SK-N-MC (cell line): ENCODE data around the gene HSPB6.

Experiments used
- DNase-seq: peaks from one replicate; pipeline ENCODE4 v3.0.0-alpha.2; 2011; ENCODE audit warnings: low read depth, low spot score
- H3K27ac ChIP-seq: fragments of 200-600 bp; sonication (generic); 2 replicates; pipeline ENCODE4 v1.5.1; 2016; ENCODE audit warnings: mixed run types
- H3K36me3 ChIP-seq: fragments of 200-600 bp; sonication (generic); 2 replicates; pipeline ENCODE4 v1.6.1; 2017; ENCODE audit warnings: antibody characterized with exemption, low read length, mixed read lengths; ENCODE audit not compliant: insufficient read depth
- H3K4me3 ChIP-seq: fragments of 200-600 bp; sonication (generic); 2 replicates; pipeline ENCODE4 v1.5.1; 2016
- H3K9ac ChIP-seq: fragments of 200-600 bp; sonication (generic); 2 replicates; pipeline ENCODE4 v1.8.0; 2017; ENCODE audit warnings: mixed run types, mixed read lengths; ENCODE audit not compliant: insufficient read length
- H3K9me3 ChIP-seq: fragments of 200-600 bp; sonication (generic); 2 replicates; pipeline ENCODE4 v1.6.1; 2017; ENCODE audit warnings: low read depth, mild to moderate bottlenecking, antibody characterized with exemption, low read length, moderate library complexity, mixed read lengths
- EZH2 ChIP-seq: fragments of 200-600 bp; sonication (generic); IDR thresholded peaks from one replicate; pipeline ENCODE4 v1.6.1; 2017; ENCODE audit warnings: antibody characterized with exemption
- FOXP2 ChIP-seq: optimal IDR thresholded peaks from 2 replicates; pipeline ENCODE3; 2011; ENCODE audit warnings: mild to moderate bottlenecking, moderate library complexity; ENCODE audit not compliant: insufficient read depth; ENCODE audit errors: extremely low read length, control extremely low read depth
- POLR2AphosphoS5 ChIP-seq: IDR thresholded peaks from 2 replicates; pipeline ENCODE4 v1.6.1; 2012; ENCODE audit warnings: mild to moderate bottlenecking, low read depth, low read length, borderline replicate concordance

HSPB6 gene

GRCh38 chr19:35721374-35721773 is 35.5 kb downstream of the HSPB6 start:
- no peaks in the 10 kb centered on the region for H3K9me3 ChIP-seq
- TF ChIP-seq FOXP2, result no peak
- no peak for TF ChIP-seq POLR2AphosphoS5
- TF ChIP-seq EZH2, result no peak
- no peak overlapping the region for H3K27ac ChIP-seq
- H3K4me3 ChIP-seq, result no peak overlapping the region
- no peak overlapping the region for H3K9ac ChIP-seq
- peaks cover 56% of the 10 kb centered on the region; the same call in 1 of the 2 replicates for H3K36me3 ChIP-seq
- DNase-seq, result no peak

GRCh38 chr19:35720648-35721047 is 36.2 kb downstream of the HSPB6 start:
- peaks cover 48% of the 10 kb centered on the region; the same call in 1 of the 2 replicates for H3K36me3 ChIP-seq

GRCh38 chr19:35720163-35720524 is 36.7 kb downstream of the HSPB6 start:
- H3K27ac ChIP-seq, result no peak overlapping the region
- no peaks in the 10 kb centered on the region for H3K9me3 ChIP-seq
- H3K4me3 ChIP-seq, result no peak overlapping the region
- H3K36me3 ChIP-seq, result peaks cover 43% of the 10 kb centered on the region; the same call in 1 of the 2 replicates
- no peak overlapping the region for H3K9ac ChIP-seq
- TF ChIP-seq POLR2AphosphoS5, result no peak
- TF ChIP-seq FOXP2, result no peak
- TF ChIP-seq EZH2, result no peak
- DNase-seq, result no peak

More at GRCh38 chr19:35720648-35721047, 36.2 kb downstream of the HSPB6 start:
- TF ChIP-seq POLR2AphosphoS5, result no peak
- TF ChIP-seq FOXP2, result no peak
- no peak for TF ChIP-seq EZH2
- Histone ChIP-seq H3K4me3 (no peak overlapping the region), H3K9ac (no peak overlapping the region), H3K9me3 (no peaks in the 10 kb centered on the region), H3K27ac (no peak overlapping the region)
- DNase-seq, result no peak

GRCh38 chr19:35719402-35720162 is 37.2 kb downstream of the HSPB6 start:
- Histone ChIP-seq H3K27ac (no peak overlapping the region), H3K4me3 (peak overlapping the region; percentile 90), H3K36me3 (peaks cover 38% of the 10 kb centered on the region; the same call in 1 of the 2 replicates), H3K9ac (peak overlapping the region; percentile 92), H3K9me3 (no peaks in the 10 kb centered on the region)
- TF ChIP-seq POLR2AphosphoS5 (no peak), EZH2 (no peak), FOXP2 (no peak)
- DNase-seq, result no peak

DNA sequence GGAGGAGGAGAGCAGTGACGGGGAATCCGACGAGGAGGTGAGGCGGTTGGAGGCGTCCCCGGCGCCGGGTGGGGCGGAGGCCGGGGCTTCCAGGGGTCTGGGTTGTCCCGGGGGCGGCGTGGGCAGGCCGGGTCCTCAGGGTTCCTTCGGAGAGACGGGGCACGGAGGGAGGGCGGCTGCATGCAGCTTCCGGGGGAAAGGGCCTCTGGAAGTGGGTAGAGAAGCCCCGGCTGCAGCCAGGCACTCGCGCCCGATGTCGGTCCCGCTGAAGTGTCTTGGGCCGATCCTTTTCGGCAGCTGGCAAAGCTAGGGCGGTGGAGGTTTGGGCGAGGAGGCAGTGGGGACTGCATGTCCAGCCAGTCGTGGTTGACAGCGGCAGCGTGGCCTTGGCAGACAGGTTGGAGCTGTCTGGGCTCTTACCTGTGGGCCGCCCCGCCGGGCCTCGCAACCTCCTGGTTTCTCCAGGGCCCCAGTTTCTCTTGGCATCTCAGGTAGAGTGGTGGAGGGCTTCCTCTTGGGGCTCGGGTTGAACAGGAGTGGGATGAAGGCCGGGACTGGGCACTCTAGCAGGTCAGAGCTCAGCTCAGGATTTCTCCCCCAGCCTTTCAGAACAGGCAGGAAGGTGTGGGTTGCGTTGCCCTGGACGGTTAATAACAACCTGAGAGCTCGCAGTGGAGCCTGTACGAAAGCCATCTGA is 38.3 kb downstream of the HSPB6 start:
- DNase-seq, result no peak
- TF ChIP-seq EZH2, result no peak
- TF ChIP-seq FOXP2, result no peak
- TF ChIP-seq POLR2AphosphoS5, result no peak
- H3K36me3 ChIP-seq, result peaks cover 27% of the 10 kb centered on the region; the same call in 1 of the 2 replicates
- peak overlapping the region; percentile 46; the same call in 1 of the 2 replicates for H3K27ac ChIP-seq
- H3K4me3 ChIP-seq, result peak overlapping the region; percentile 90
- no peaks in the 10 kb centered on the region for H3K9me3 ChIP-seq
- H3K9ac ChIP-seq, result peak overlapping the region; percentile 92

- DNase-seq, result no peak
- peak within 1 kb of the TSS; percentile 92 for H3K9ac ChIP-seq
- H3K36me3 ChIP-seq, result peaks cover 20% of the 10 kb centered on the region; the same call in 1 of the 2 replicates
- H3K4me3 ChIP-seq, result peak within 1 kb of the TSS; percentile 93
- TF ChIP-seq FOXP2 (no peak), POLR2AphosphoS5 (no peak), EZH2 (no peak)
- H3K9me3 ChIP-seq, result no peaks in the 10 kb centered on the region
- H3K27ac ChIP-seq, result peak within 1 kb of the TSS; percentile 76; the same call in 1 of the 2 replicates
These were observed 39.0 kb downstream of the HSPB6 start, which contains the start of gene KMT2B for GRCh38 chr19:35717665-35718344. TSS of gene KMT2B (plus strand) at chr19:35718003. CDS start at chr19:35718019, 16 bp downstream.

DNA sequence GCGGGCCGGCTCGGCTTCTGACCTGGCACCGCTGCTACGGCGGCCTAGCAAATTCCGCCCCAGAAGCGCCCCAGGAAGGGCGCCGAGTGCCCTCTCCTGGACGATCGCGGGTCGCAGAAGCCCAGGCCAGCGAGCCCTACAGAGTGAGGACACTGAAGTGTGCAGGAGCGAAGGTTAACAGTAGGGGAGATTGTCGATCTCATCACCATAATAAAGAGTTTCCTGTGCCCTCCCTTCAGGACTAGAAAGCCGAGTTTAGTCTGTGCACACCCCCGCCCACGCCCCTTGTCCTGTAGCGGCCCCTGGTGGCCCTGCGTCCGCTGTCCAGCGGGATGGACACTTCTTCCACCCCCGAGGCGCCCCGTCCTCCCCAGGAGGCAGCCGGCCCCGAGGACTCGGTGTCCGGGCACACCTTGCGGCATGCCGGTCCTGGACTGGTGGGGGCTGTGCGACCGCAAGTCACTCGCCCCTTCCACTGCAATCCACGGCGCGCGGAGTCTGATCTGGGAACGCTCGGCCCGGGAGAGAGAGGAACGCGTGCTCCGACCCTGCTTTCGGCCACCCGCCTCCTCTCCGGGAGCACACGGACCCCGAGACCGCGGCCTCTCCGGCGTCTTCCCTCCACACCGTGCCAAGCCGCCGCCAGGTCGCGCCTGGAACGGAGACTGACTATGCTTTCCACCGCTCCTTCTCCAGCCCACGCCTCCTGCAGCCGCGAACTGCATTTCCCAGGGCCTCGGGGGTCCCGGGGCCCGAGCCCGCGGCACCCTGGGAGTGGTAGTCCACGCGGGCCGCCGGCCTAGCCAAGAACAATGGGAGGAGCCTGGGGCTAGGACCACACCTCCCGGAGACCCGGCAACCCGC is 39.8 kb downstream of the HSPB6 start:
- peak; percentile 52 for DNase-seq
- peak; percentile 58; the same call in 1 of the 2 replicates for TF ChIP-seq POLR2AphosphoS5
- TF ChIP-seq EZH2, result no peak
- H3K27ac ChIP-seq, result peak overlapping the region; percentile 76; the same call in 1 of the 2 replicates
- peak overlapping the region; percentile 93 for H3K4me3 ChIP-seq
- H3K9ac ChIP-seq, result peak overlapping the region; percentile 67
- H3K36me3 ChIP-seq, result peaks cover 13% of the 10 kb centered on the region; the same call in 1 of the 2 replicates
- no peaks in the 10 kb centered on the region for H3K9me3 ChIP-seq
